Measurements from ENCODE around the gene XPO4.
"Not testable (repeated sequence)": the region's sequence is repeated elsewhere in the genome, so short reads cannot be mapped to it uniquely, and the experiment has no call there.

The XPO4 gene

GRCh38 chr13:20779405-20779804 lies 123.1 kb downstream of the XPO4 start:
- DNase-seq: no peak

GRCh38 chr13:20778311-20778710 lies 124.2 kb downstream of the XPO4 start:
- peak; percentile 1 for DNase-seq

GRCh38 chr13:20776751-20777150 lies 125.8 kb downstream of the XPO4 start:
- no peak for DNase-seq

GRCh38 chr13:20775961-20776360 lies 126.6 kb downstream of the XPO4 start:
- no peak for DNase-seq

- no peak for DNase-seq
Measured at GRCh38 chr13:20774746-20775145, 127.8 kb downstream of the XPO4 start.

GRCh38 chr13:20773194-20774080 lies 129.1 kb downstream of the XPO4 start, which contains the start of gene EEF1AKMT1:
EEF1AKMT1 (minus strand) TSS chr13:20773961; CDS start chr13:20757598, 16,363 bp downstream.
- DNase-seq: peak; percentile 93

- DNase-seq: no peak
Measured at GRCh38 chr13:20772401-20773131, 130.0 kb downstream of the XPO4 start.

- DNase-seq: no peak
Measured at GRCh38 chr13:20769834-20770233, 132.7 kb downstream of the XPO4 start.

- DNase-seq: no peak
Measured at GRCh38 chr13:20769091-20769490, 133.5 kb downstream of the XPO4 start.

GRCh38 chr13:20767309-20767943 lies 135.1 kb downstream of the XPO4 start:
- no peak for DNase-seq

- DNase-seq: no peak
Measured at GRCh38 chr13:20760872-20761271, 141.7 kb downstream of the XPO4 start.

- DNase-seq: no peak
Measured at GRCh38 chr13:20754009-20754408, 148.5 kb downstream of the XPO4 start.

- DNase-seq: no peak
Measured at GRCh38 chr13:20749377-20749776, 153.2 kb downstream of the XPO4 start.

GRCh38 chr13:20743830-20744404 lies 158.6 kb downstream of the XPO4 start:
- DNase-seq: not testable (repeated sequence)

- no peak for DNase-seq
Measured at GRCh38 chr13:20740021-20740420, 162.5 kb downstream of the XPO4 start.

GRCh38 chr13:20738616-20739015 lies 163.9 kb downstream of the XPO4 start:
- no peak for DNase-seq

GRCh38 chr13:20729633-20730585 lies 172.6 kb downstream of the XPO4 start:
- DNase-seq: no peak

- no peak for DNase-seq
Measured at GRCh38 chr13:20728579-20729311, 173.8 kb downstream of the XPO4 start.

GRCh38 chr13:20727856-20728255 lies 174.7 kb downstream of the XPO4 start:
- no peak for DNase-seq

Measured in OCI-M1 (cell line).